IPS-NIHi7 (cell line): ENCODE measurements around the gene FFAR1.
"Not testable (repeated sequence)": the region's sequence is repeated elsewhere in the genome, so short reads cannot be mapped to it uniquely, and the experiment has no call there.

Experiments
- DNase-seq: peaks from one replicate; pipeline ENCODE4 v3.0.0; 2012; ENCODE audit warnings: mixed read lengths; ENCODE audit errors: extremely low spot score

Gene FFAR1

DNA sequence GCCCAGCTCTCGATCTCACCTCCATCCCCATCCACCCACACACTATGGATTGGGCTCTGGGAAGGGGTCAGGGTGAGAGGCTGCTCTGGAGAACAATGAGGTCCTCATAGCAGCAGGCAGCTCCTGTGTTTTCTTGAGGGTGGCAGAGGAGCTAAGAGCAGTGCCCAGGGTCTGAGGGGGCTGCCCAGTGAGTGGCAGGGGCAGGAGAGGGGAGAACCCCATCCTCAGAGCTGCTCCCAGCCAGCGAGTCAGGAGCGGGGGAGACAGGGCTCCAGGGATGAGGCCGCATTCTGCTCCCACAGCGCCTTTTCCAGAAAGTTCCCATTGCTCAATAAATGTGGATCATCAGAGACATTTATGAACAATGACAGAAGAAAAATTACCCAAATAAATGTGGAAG, 12.4 kb downstream of the FFAR1 start:
- not testable (repeated sequence) for DNase-seq

- DNase-seq = no peak
Observed at GRCh38 chr19:35360880-35361420, 13.2 kb downstream of the FFAR1 start.

DNA sequence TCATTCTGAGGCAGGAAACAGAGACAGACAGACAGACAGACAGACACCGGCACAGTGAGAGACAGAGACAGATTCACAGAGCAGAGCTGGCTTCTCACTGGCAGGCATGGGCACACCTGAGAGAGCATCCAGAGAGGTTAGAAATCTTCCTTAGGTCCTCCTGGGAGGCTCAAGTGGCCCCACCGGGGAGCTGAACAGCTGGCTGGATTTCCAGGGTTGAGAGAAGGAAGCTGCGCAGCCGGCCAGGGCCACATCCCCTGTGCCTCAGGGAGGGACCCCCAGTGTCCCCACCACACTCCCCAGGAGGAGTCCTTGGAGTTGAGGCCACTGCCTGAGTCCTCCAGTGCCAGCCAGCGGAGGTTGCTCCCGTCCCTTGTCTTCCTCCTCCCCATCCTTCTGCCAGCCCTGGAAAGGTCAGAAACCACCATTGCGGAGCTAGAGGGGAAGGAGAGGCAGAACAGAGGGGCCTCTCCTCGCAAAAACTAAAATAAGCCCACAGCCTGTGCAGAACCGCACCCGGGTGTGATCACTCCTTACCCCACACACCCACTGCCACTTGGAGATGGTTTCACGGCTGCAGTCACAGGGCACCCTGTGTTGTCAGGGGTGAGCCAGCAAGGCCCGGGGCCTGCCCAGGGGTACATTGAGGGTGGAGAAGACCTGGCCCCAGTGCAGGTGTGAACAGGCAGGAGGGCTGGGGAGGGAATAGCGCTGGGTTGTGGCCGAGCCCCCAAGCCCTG, 14.7 kb downstream of the FFAR1 start:
- DNase-seq = no peak

- DNase-seq = no peak
Observed at GRCh38 chr19:35363001-35363590, 15.4 kb downstream of the FFAR1 start.

GRCh38 chr19:35363711-35364425, 16.2 kb downstream of the FFAR1 start:
- no peak for DNase-seq

DNA sequence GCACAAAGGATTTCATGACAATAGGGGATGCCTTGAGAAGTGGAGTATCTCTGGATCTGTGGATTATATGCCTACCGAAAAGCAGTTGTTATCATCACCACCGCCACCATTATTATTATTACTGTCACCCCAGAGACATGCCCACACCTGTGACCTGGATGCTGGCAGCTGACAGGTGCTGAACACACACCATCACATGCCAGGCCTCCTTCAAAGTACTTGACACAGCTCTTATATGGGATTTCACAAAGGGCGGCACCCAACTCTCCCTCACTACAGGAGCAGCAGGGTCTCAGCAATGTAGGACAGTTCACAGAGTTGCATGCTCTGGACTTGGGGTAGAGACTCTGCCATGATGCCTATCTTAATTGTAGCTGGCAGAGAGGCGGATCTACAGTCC, 17.6 kb downstream of the FFAR1 start:
- DNase-seq = no peak

DNA sequence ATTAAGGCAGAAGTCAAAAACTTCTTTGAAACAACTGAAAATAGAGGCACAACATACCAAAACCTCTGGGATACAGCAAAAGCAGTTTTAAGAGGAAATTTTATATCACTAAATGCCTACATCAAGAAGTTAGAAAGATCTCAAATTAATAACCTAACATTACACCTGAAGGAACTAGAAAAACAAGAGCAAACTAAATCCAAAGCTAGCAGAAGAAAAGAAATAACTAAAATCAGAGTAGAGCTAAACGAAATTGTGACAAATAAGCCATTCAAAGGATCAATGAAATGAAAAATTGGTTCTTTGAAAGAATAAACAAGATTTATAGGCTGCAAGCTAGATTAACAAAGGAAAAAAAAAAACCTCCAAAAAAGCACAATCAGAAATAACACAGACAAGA, 20.7 kb downstream of the FFAR1 start:
- no peak for DNase-seq

GRCh38 chr19:35369522-35369921, 21.8 kb downstream of the FFAR1 start:
- no peak for DNase-seq

- no peak for DNase-seq
Observed at GRCh38 chr19:35370722-35371121, 23.0 kb downstream of the FFAR1 start, which contains the start of gene GPR42. Gene GPR42, plus strand, starts transcription at chr19:35371068. Its CDS starts 292 bp downstream, at chr19:35371360.

DNA sequence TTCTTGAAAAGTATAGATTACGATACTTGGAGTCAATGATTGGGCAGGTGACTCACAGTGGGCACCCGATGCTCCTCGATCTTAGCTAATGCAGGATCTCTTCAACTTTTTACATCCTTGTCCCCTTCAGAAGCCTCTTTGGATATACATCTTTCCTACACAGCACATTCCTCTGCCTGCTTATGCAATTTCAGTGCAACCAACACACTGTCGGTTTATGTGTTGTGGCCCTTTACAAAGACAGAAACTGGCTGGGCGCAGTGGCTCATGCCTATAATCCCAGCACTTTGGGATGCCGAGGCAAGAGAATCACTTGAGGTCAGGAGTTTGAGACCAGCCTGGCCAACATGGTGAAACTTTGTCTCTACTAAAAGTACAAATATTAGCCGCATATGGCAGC, 25.8 kb downstream of the FFAR1 start:
- DNase-seq = no peak

DNA sequence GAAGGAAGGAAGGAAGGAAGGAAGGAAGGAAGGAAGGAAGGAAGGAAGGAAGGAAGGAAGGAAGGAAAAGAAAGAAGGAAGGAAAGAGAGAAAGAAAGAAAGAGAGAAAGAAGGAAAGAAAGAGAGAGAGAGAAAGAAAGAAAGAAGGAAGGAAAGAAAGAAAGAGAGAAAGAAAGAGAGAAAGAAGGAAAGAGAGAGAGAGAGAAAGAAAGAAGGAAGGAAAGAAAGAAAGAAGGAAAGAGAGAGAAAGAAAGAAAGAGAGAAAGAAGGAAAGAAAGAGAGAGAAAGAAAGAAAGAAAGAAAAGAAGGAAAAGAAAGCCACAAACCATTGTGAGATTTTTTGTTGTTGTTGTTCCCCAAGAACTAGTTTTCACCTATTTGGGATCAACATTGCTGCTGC, 26.3 kb downstream of the FFAR1 start:
- not testable (repeated sequence) for DNase-seq

- no peak for DNase-seq
Observed at GRCh38 chr19:35375505-35376307, 28.0 kb downstream of the FFAR1 start.

- DNase-seq = no peak
Observed at GRCh38 chr19:35377656-35378055, 30.0 kb downstream of the FFAR1 start.

DNA sequence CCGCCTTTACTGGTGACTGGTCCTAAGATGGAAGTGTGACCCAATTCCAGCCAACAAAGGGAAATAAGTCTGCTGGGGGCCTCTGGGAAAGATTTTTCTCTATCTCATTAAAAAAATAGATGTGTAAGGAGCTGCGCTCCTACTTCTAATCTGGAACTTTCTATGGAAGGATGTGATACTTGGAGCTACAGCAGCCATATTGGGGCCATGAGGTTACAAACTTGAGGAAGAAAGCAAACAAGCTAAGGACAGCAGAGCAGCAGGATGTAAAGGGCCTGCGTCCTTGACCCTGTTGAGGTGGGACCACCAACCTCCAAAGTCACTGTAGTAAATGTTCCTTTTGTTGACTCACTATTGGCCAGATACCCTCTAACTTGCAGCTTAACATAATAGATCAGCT, 30.7 kb downstream of the FFAR1 start:
- no peak for DNase-seq

- not testable (repeated sequence) for DNase-seq
Observed at GRCh38 chr19:35379545-35379944, 31.8 kb downstream of the FFAR1 start.

- DNase-seq = no peak
Observed at GRCh38 chr19:35379992-35380391, 32.3 kb downstream of the FFAR1 start.

DNA sequence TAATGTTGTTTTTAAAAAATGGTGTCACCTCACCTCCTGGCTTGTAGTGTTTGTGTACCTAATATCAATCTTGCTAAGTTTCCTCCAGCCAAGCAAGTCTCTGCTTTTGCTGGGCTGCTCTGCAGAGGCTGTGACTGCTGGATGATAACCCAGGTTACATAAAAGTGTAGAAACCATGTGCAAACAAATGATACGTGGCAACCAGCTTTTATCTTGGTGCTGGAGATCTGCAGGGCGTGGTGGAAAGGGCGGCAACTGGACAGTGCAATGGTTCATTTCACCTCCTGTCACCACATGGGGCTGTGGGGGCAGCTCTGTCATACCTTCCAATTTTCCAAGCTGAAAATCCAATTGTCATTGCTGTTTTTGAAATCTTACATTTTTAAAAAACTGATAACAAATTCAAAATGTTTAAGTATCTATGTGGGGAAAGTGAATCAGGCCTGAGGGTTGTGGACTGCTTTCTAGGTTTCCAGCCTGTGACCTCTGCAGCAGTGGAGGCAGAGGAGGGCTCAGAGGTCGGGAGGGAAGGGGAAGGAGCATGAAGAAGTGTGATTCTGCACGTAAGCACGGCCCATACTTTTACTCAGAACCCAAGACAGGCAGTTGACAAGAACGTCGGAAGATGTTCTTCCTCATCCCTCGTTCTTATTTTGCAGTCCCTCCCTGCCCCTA, 32.9 kb downstream of the FFAR1 start:
- no peak for DNase-seq

GRCh38 chr19:35381318-35381717, 33.6 kb downstream of the FFAR1 start:
- DNase-seq = no peak

GRCh38 chr19:35381926-35382325, 34.2 kb downstream of the FFAR1 start:
- DNase-seq = no peak

DNA sequence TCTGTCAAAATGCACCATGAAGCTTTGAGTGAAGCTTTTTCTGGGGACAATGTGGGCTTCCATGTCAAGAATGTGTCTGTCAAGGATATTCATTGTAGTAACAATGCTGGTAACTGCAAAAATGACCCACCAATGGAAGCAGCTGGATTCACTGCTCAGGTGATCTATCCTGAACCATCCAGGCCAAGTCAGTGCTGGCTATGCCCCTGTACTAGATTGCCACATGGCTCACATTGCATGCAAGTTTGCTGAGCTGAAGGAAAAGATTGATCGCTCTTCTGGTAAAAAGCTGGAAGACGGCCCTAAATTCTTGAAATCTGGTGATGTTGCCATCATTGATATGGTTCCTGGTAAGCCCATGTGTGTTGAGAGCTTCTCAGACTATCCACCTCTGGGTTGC, 35.8 kb downstream of the FFAR1 start:
- DNase-seq = no peak
